ENCODE results near the gene KCNQ1.

The KCNQ1 gene

GRCh38 chr11:2507212-2507901 is 62.5 kb downstream of the KCNQ1 start:
- no peak for DNase-seq (ENCODE audit: extremely low read depth, low read depth)
- no peak for TF ChIP-seq CTCF (IDR thresholded peaks at IDR 0.05; ENCODE audit: low read depth, low read length)

GRCh38 chr11:2507945-2508749 is 63.3 kb downstream of the KCNQ1 start:
- no peak for TF ChIP-seq CTCF (IDR thresholded peaks at IDR 0.05; ENCODE audit: low read depth, low read length)
- DNase-seq (ENCODE audit: extremely low read depth, low read depth) = no peak

GRCh38 chr11:2508793-2509192 is 64.0 kb downstream of the KCNQ1 start:
- no peak for TF ChIP-seq CTCF (IDR thresholded peaks at IDR 0.05; ENCODE audit: low read depth, low read length)
- DNase-seq (ENCODE audit: extremely low read depth, low read depth) = no peak

GRCh38 chr11:2509481-2510001 is 64.7 kb downstream of the KCNQ1 start:
- DNase-seq (ENCODE audit: extremely low read depth, low read depth) = no peak
- no peak for TF ChIP-seq CTCF (IDR thresholded peaks at IDR 0.05; ENCODE audit: low read depth, low read length)

- TF ChIP-seq CTCF (IDR thresholded peaks at IDR 0.05; ENCODE audit: low read depth, low read length) = no peak
- DNase-seq (ENCODE audit: extremely low read depth, low read depth) = no peak
These were observed 66.0 kb downstream of the KCNQ1 start for GRCh38 chr11:2510626-2511402.

- no peak for DNase-seq (ENCODE audit: extremely low read depth, low read depth)
- no peak for TF ChIP-seq CTCF (IDR thresholded peaks at IDR 0.05; ENCODE audit: low read depth, low read length)
These were observed 66.9 kb downstream of the KCNQ1 start for GRCh38 chr11:2511421-2512369.
